Spleen (tissue), 7 donors: ENCODE measurements around the gene FAT1.

Experiments
- CTCF ChIP-seq, 11 experiments: fragments of 200-600 bp in 7 of 11; fragments of 450-650 bp in 4 of 11; sonication (generic) in 4 of 11; IDR thresholded peaks in 8 of 11; conservative IDR thresholded peaks in 3 of 11; 1 replicate in 7 of 11; 2 replicates in 4 of 11; pipeline versions ENCODE4 v1.4.0 to v1.8.0; 2016 to 2021; ENCODE audit warnings: antibody characterized with exemption in 11 of 11, inconsistent platforms in 4 of 11, mild to moderate bottlenecking in 1 of 11
- POLR2A ChIP-seq, 3 donors: fragments of 450-650 bp; IDR thresholded peaks; one replicate each; pipeline ENCODE4 v1.5.1; 2017; ENCODE audit warnings: antibody characterized with exemption in 3 of 3, mild to moderate bottlenecking in 1 of 3
- donor health status: DM: no; HTN: no; CAD: no; lungs with moderate emphysema.
- donor health status: DM: no; HTN: no; CAD: no.
- donor health status: DM: no; HTN: no; CAD: no.

DNA sequence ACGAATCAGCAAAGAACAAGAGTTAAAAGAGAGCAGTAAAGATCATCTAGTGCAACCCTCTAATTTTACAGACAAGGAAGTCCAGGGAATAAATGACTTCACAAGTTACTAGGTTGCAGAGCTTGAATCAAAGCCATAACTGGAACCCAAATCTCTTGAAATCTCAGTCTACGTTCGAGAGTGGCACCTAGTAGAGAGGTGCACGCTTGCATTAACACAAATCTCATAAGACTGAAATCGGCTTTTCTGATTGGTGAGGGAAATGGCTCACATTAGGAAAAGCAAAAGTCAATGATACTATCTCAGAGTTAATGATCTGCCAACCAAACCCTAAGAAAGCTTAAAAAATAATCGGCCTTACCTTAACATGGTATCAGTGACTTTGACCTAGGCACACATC lies 43.0 kb downstream of the FAT1 start:
- no peak for TF ChIP-seq POLR2A (IDR thresholded peaks at IDR 0.05)
- TF ChIP-seq CTCF (IDR thresholded peaks at IDR 0.05 in 8 of 11, conservative IDR thresholded peaks at IDR 0.05 in 3 of 11): no peak
